H1 (cell line): ENCODE results near the gene ADCY3. TPM values are rescaled to one million over a fixed set of nuclear protein-coding genes. Genes with fewer than 3 reads are reported as not detected.

ENCODE experiments used
- KDM5A ChIP-seq: fragments of 200-600 bp; IDR thresholded peaks from 2 replicates; pipeline ENCODE4 v1.7.1; 2012; ENCODE audit warnings: mild to moderate bottlenecking, low read length, inconsistent platforms, mixed read lengths
- NRF1 ChIP-seq: IDR thresholded peaks from 2 replicates; pipeline ENCODE4 v1.6.1; 2011; ENCODE audit warnings: mild to moderate bottlenecking, low read depth, low read length, improper control_type of control experiment
- POLR2A ChIP-seq, 2 experiments: IDR thresholded peaks; 1 replicate in 1 of 2; 2 replicates in 1 of 2; pipeline ENCODE4 v1.6.1; 2011; ENCODE audit warnings: low read depth in 2 of 2, low read length in 2 of 2, mild to moderate bottlenecking in 2 of 2; ENCODE audit errors: control extremely low read depth in 1 of 2
- RNF2 ChIP-seq: fragments of 200-900, 300-1000 bp; sonication (generic); IDR thresholded peaks from 2 replicates; pipeline ENCODE4 v1.7.1; 2016; ENCODE audit warnings: borderline replicate concordance, low read depth, mild to moderate bottlenecking, antibody characterized with exemption, low read length; ENCODE audit not compliant: poor library complexity, severe bottlenecking; ENCODE audit errors: missing control alignments
- RXRA ChIP-seq: IDR thresholded peaks from 2 replicates; pipeline ENCODE4 v1.6.1; 2011; ENCODE audit warnings: low read depth, mild to moderate bottlenecking, low read length, moderate library complexity; ENCODE audit not compliant: insufficient read depth
- SIRT6 ChIP-seq: IDR thresholded peaks from one replicate; pipeline ENCODE4 v1.7.1; 2012; ENCODE audit warnings: low read length, inconsistent platforms
- USF2 ChIP-seq: IDR thresholded peaks from 2 replicates; pipeline ENCODE4 v1.6.1; 2011; ENCODE audit warnings: low read length, improper control_type of control experiment
- polyA plus RNA-seq, 7 experiments: library from polyadenylated mRNA; depleted of rRNA in 3 of 7; stranded (reverse) in 5 of 7; unstranded in 2 of 7; fragments of >200 nt in 5 of 7; fragments of 200-250 nt in 2 of 7; gene quantifications; 1 replicate in 5 of 7; 2 replicates in 1 of 7; 4 replicates in 1 of 7; pipeline versions ENCODE4 v1.2.1 to v1.2.3, GENCODE V29; 2011 to 2013; ENCODE audit warnings: missing spikeins in 2 of 7, mixed read lengths in 2 of 7
- total RNA-seq: library from RNA; stranded (reverse); fragmentation: NEBNext Ultra II Directional; extraction: Animal tissue kit (Norgen Biotek cat#: 25700); gene quantifications from 2 replicates; pipeline ENCODE4 v1.2.1, GENCODE V29; 2021

ADCY3 gene
- total and polyA plus RNA-seq, 2 of the 8 experiments (the other 6 are each of a cell fraction or from before 2014, with no cell fraction given), result 45.1 to 52.9 TPM

- TF ChIP-seq SIRT6 (no peak), RXRA (no peak), KDM5A (no peak), USF2 (no peak), NRF1 (no peak), RNF2 (no peak), POLR2A (IDR thresholded peaks at IDR 0.05; ENCODE audit: control extremely low read depth in 1 of 2, low read depth in 2 of 2, low read length in 2 of 2) (no peak)
- TF ChIP-seq, all 59 proteins: peak for 0
These were observed 48.1 kb downstream of the ADCY3 start (continued) for GRCh38 chr2:24871852-24872333.
